NCI-H2171 (cell line): ENCODE data around the gene THAP7.
"Not testable (repeated sequence)": the region's sequence is repeated elsewhere in the genome, so short reads cannot be mapped to it uniquely, and the experiment has no call there.

ENCODE experiments used
- DNase-seq: peaks from one replicate; lab custom pipeline; 2025; lab: John Stamatoyannopoulos, UW

Gene THAP7

DNA sequence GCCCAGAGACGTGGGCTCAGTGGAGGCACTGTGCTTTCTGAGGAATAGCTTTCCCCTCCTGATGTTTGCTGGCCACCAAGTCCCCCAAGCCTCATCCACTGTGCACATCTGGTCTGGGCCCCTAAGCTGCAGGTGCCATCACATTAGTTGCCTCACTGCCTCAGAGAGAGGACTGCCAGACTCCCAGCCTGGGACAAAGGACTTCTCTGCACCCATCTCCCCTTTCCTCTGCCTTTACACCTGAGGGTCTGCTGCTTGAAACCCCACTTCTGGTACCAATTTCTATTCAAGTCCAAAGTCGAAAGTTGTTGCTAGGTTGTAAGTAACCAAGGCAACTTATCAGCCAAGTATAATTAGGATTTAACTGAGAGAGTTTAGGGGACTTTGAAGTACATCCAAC, 23.5 kb downstream of the THAP7 start:
- no peak for DNase-seq

- DNase-seq = no peak
Observed at GRCh38 chr22:20977516-20978170, 24.3 kb downstream of the THAP7 start.

- no peak for DNase-seq
Observed at GRCh38 chr22:20977019-20977418, 24.9 kb downstream of the THAP7 start.

DNA sequence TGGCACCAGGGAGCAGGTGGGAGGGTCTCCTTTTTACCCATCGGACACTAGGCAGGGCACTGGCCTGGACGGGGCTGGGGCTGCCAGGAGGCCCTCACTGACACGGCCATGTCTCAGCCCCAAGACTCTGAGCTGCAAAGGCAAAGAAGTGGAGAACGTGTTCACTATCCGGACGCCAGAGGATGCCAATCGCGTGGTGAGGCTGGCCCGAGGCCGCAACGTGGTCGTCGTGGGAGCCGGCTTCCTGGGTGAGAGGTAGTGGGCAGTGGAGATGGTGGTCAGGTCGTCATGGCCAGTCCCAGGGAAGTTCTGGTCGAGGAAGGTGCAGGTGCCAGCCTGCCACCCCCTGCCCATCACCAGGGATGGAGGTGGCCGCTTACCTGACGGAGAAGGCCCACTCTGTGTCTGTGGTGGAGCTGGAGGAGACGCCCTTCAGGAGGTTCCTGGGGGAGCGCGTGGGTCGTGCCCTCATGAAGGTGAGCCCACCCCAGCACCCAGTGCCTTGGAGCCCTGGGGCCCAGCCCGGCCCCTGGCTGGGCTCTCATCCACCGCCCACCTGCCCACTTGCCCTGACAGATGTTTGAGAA, 25.5 kb downstream of the THAP7 start:
- no peak for DNase-seq

DNA sequence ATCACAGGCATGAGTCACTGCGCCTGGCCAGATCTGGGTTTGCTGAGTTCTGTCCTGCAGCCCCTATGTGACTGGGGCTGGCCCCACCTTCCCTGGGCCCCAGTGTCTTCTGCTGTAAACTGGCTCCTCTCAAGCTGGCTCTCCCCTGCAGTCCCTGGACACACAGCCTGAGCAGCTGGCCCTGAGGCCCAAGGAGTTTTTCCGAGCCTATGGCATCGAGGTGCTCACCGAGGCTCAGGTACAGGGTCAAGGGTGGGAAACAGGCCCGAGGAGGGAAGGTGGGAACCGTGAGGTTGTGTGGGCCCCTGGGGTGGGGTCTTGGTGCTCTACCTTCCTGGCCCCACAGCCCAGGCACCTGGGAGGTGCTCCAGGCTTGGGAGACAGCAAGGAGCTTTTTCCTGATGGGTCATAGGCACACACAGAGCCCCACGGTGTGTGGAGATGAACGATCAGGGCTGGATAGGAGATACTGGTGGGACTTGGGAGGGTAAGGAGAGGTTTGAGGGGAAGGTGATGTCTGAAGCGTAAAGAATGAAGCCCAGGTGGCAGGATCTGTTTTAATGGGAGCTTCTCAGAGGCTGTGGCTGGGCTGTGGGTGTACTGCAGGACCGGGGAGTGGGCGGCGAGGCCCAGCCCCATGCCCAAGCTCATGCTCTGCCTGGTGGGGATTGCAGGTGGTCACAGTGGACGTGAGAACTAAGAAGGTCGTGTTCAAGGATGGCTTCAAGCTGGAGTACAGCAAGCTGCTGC, 26.2 kb downstream of the THAP7 start:
- no peak for DNase-seq

DNA sequence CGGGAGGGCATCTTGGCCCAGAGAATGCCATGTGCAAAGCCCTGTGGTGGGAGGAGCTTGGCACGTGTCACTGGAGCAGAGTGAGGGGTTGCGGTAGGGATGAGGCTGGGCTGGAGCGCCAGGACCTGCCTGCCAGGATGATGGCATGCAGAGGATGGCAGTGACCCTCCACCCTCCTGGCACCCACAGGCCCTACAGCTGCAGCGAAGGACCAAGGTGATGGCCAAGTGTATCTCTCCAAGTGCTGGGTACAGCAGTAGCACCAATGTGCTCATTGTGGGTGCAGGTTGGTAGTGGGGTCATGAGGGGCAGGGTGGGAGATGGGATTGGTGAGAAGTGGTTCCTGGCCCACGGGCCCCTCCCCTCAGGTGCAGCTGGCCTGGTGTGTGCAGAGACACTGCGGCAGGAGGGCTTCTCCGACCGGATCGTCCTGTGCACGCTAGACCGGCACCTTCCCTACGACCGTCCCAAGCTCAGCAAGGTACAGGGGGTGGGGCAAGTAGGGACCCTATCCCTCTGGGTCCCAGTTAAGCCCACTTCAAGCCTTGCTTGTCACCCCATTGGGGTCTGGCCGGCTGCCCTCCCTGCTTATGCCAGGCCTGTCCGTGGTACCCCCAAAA, 27.5 kb downstream of the THAP7 start:
- no peak for DNase-seq

DNA sequence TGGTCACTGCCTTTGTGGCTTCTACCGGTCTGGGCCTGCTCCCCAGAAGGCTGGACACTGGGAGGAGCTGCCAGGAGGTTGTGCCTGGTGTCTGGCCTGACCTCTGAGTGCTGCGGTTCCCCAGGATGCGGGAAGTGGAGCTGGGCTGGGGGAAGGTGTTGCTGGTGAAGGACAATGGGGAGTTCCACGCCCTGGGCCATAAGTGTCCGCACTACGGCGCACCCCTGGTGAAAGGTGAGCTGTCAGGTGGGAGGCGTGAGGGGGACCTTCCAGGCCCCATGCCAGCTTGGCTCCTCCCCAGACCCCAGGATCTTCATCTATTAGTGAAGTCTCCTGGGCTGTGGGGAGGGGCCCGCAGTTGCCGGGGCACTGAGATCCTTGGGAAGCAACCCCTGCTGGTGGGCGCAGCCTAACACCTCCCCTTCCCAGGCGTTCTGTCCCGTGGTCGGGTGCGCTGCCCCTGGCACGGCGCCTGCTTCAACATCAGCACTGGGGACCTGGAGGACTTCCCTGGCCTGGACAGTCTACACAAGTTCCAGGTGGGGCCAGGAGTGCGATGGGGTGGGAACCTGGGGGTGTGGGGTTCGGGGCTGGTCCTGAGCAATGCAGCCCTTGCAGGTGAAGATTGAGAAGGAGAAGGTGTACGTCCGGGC, 28.2 kb downstream of the THAP7 start:
- no peak for DNase-seq

GRCh38 chr22:20972933-20973577, 28.9 kb downstream of the THAP7 start:
- no peak for DNase-seq

- not testable (repeated sequence) for DNase-seq
Observed at GRCh38 chr22:20972014-20972694, 29.8 kb downstream of the THAP7 start.

DNA sequence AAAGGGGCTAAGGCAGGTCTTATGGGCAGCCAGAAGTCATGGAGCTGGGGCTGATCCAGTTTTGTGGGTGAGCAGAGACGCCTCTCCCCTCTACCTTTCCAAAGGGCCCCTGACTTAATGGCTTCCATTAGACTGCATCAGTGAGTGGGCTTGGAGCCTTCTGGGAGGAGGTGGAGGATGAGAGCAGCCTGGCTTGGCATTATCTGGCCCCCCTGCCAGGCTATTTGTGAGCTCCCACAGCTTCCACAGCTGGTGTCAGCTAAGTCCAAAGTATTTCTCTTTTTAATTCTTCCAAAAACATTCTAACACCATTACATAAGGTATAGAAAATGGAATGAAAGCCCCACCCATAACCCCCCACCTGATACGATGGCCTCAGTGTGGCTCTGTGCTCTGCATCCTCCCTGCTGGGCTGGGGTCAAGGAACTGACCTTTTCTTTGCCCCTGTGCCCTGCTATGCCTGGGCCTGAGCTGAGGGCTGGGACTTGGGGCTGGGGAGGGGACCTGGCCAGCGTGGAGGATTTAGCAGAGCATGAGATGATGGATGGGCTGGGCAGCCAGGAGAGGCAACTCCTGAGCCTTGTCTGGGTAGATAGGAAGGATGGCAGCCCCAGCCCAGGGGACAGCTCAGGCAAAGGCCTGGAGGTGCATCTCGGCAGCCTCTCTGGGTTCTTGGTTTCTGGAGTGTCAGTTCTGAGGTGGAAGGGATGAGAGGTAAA, 30.8 kb downstream of the THAP7 start:
- DNase-seq = no peak

DNA sequence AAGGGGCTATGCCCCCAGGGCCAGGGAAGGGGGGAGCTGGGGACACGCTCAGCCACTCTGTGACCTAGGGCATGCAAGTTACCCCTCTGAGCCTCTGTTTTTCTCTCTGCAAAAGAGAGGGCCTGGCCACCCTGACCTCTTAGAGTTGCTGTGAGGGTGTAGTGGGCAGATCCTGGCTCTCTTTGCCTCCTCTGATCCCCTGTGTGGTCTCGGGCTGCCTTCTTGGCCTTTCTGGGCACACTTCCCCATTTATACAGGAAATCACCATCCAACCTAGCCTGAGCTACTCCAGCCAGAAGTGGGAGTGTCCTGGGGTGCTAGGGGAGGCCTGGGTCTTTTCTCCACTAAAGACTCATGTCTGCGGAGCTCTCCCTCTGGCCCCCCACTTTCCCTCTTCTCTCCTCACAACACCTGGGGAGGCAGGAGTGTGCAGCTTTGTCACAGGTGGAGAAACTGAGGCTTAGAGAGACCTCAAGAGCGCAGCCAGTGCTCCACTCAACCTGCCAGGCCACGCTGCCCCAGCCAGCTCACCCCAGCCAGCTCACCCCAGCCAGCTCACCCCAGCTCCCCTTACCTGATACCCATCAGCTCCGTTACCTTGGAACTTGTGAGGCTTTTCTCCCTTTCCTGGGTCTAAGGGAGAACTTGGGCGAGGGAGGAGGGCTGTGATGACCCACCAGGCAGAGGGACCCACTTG, 33.5 kb downstream of the THAP7 start:
- DNase-seq = no peak

DNA sequence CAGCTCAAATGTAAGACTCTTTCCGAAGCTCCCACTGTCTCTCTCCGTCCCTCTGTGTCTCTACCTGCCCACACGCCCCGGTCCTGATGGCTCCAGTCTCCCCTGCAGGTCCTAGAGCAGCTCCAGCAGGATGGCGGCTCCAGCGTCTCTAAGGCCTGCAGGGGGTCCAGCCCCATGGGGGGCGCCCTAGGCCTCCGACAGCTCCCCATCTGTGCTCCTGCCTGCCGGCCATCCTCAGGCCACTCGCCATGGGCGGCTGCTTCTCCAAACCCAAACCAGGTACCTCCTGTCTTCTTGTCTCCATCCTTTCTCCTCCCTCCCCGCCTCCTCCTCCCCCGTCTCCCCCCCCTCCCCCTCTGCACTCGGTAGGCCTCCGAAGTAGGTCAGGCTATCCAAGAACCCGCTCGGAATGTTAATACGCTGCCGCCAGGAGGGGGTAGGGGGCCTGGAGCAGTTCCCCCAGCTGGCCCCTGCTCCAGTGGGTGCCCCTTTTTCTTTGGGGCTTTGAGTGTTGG, 34.2 kb downstream of the THAP7 start:
- no peak for DNase-seq

- no peak for DNase-seq
Observed at GRCh38 chr22:20966883-20967696, 34.8 kb downstream of the THAP7 start, which contains the start of gene AIFM3. TSS of gene AIFM3 (plus strand) at chr22:20967255. CDS start at chr22:20967945, 690 bp downstream.

DNA sequence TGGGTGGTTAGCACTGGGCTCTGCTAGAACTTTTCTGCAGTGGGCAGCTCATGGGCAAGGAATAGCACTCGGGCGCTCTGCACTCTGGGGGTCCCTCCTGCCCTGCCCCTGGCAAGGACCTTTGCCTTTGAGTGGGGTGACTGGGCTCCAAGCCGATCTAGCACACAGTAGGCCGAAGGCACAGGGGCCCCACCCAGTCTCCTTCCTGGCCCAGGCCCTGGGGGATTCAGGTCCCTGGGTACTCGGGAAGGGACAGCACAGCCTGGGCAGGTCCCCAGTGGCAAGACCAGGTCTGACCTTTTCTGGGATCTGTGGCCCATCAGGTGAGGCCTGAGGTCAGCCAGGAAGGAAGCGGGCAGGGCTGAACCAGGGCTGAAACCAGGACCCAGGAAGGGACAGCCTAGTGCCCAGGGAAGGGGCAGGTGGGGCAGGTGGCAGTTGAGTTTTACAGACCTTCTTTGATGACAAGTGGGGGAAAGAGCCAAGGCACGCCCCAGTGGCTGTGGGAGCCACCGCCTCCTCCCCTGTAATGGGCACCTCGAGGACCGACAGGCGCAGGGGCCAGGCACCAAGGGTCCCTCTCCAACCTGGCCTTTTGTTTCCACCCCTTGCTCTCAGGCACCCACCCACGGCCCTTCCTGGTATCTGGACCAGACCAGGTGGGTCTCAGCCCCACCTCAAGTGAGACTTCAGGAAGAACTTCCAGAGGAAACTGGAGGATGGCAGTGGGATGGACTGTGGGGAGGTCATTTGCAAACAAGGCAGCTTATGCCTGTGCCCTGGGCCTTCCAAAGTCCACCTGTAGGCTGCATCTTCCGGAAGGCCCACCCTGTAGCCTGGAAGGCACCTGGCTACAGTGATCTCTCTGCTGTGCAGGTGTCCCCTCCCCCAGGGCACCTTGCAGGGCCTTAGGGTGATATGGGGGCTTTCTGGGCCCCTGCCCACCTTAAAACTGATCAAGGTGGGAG, 35.7 kb downstream of the THAP7 start:
- no peak for DNase-seq

DNA sequence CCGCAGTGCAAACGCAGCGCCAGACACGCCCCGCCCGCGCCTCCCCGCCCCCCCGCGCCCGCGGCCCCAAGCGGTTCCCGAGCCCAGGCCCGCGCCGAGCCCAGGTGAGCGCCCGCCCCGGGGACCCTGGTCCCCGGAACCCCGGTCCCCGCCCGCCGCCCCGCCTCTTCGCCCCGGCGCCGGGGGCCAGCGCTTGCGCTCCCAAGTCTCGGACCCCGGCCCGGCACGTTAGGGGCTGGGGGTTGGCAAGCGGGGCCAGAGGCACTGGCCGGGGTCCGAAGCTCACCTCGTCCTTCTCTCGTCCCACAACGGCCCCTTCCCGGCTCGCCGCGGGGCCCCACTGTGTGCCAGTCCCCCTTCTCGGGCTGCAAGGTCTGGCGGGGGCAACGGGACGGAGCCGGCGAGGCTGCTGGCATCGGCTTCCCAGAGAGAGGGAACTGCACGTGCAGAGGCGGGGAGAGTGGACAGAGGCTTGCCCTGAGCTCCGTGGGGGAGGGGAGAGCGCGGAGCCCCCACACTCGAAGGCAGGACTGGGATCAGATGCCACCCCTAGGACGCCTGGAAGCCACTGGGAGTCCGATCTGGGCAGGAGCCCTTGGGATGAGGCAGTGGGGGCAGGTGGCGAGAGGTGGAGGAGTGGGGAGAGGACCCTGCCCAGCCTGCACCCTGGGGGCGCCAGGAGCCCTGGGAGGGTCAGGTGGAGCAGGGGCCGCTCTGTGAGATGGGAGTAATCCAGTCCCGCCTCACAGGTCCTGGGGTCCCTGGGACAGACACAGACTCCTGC, 36.6 kb downstream of the THAP7 start:
- no peak for DNase-seq

- DNase-seq = no peak
Observed at GRCh38 chr22:20964799-20965103, 37.2 kb downstream of the THAP7 start.
